Type B pancreatic cell (in vitro differentiated cells): ENCODE measurements around the gene SLC44A4. TPM values are rescaled to one million over a fixed set of nuclear protein-coding genes. Genes with fewer than 3 reads are reported as not detected.

ENCODE experiments used
- DNase-seq: peaks from one replicate; pipeline ENCODE4 v3.0.0; 2021; ENCODE audit warnings: mixed read lengths; ENCODE audit not compliant: unreplicated experiment; ENCODE audit errors: extremely low spot score
- H3K27ac Mint-ChIP-seq: 2 replicates; pipeline ENCODE4 v1.8.0; 2021; ENCODE audit warnings: mild to moderate bottlenecking, mixed read lengths
- H3K27me3 Mint-ChIP-seq: 2 replicates; pipeline ENCODE4 v1.8.0; 2021; ENCODE audit warnings: mixed read lengths
- H3K36me3 Mint-ChIP-seq: 2 replicates; pipeline ENCODE4 v1.8.0; 2021; ENCODE audit warnings: mixed read lengths
- H3K4me1 Mint-ChIP-seq: one replicate; pipeline ENCODE4 v1.8.0; 2021; ENCODE audit warnings: mixed read lengths; ENCODE audit not compliant: unreplicated experiment
- H3K4me3 Mint-ChIP-seq: 2 replicates; pipeline ENCODE4 v1.8.0; 2021; ENCODE audit warnings: mild to moderate bottlenecking, mixed read lengths
- H3K9me3 Mint-ChIP-seq: 2 replicates; pipeline ENCODE4 v1.8.0; 2021; ENCODE audit warnings: mixed read lengths
- CTCF ChIP-seq: fragments of 200-600 bp; sonication (generic); conservative IDR thresholded peaks from 2 replicates; pipeline ENCODE4 v1.5.0; 2021; ENCODE audit warnings: antibody characterized with exemption, mild to moderate bottlenecking
- total RNA-seq: library from RNA; stranded (reverse); gene quantifications from 2 replicates; pipeline ENCODE4 v1.2.1, GENCODE V29; 2021; ENCODE audit warnings: low replicate concordance

The SLC44A4 gene
- total RNA-seq, 1 donor from 2014 or later = 10.6 TPM

GRCh38 chr6:31886541-31886991 is 7.8 kb upstream of the SLC44A4 start:
- no peak for DNase-seq
- H3K4me3 Mint-ChIP-seq = no peak overlapping the region
- H3K9me3 Mint-ChIP-seq = no peaks in the 10 kb centered on the region
- no peaks in the 10 kb centered on the region for H3K4me1 Mint-ChIP-seq
- peaks cover 21% of the 10 kb centered on the region for H3K36me3 Mint-ChIP-seq
- no peaks in the 10 kb centered on the region for H3K27me3 Mint-ChIP-seq
- H3K27ac Mint-ChIP-seq = no peak overlapping the region
- no peak for TF ChIP-seq CTCF

- Mint-ChIP-seq H3K27me3 (no peaks in the 10 kb centered on the region), H3K36me3 (peaks cover 19% of the 10 kb centered on the region), H3K9me3 (no peaks in the 10 kb centered on the region), H3K4me1 (no peaks in the 10 kb centered on the region), H3K4me3 (no peak overlapping the region), H3K27ac (no peak overlapping the region)
- no peak for DNase-seq
- TF ChIP-seq CTCF = no peak
Observed at GRCh38 chr6:31884528-31885035, 5.8 kb upstream of the SLC44A4 start.

GRCh38 chr6:31883676-31884075 is 4.9 kb upstream of the SLC44A4 start:
- H3K27me3 Mint-ChIP-seq = no peaks in the 10 kb centered on the region
- H3K27ac Mint-ChIP-seq = no peak overlapping the region
- H3K9me3 Mint-ChIP-seq = no peaks in the 10 kb centered on the region
- H3K4me3 Mint-ChIP-seq = no peak overlapping the region
- peaks cover 16% of the 10 kb centered on the region for H3K36me3 Mint-ChIP-seq
- DNase-seq = no peak
- H3K4me1 Mint-ChIP-seq = no peaks in the 10 kb centered on the region
- TF ChIP-seq CTCF = no peak

GRCh38 chr6:31882344-31882743 is 3.5 kb upstream of the SLC44A4 start:
- Mint-ChIP-seq H3K9me3 (no peaks in the 10 kb centered on the region), H3K27me3 (no peaks in the 10 kb centered on the region), H3K27ac (no peak overlapping the region), H3K4me1 (no peaks in the 10 kb centered on the region), H3K4me3 (no peak overlapping the region), H3K36me3 (peaks cover 16% of the 10 kb centered on the region)
- no peak for DNase-seq
- no peak for TF ChIP-seq CTCF

- Mint-ChIP-seq H3K4me3 (no peak overlapping the region), H3K27me3 (no peaks in the 10 kb centered on the region), H3K27ac (no peak overlapping the region), H3K9me3 (no peaks in the 10 kb centered on the region), H3K36me3 (peaks cover 16% of the 10 kb centered on the region), H3K4me1 (no peaks in the 10 kb centered on the region)
- no peak for DNase-seq
- TF ChIP-seq CTCF = no peak
Observed at GRCh38 chr6:31881136-31881859, 2.5 kb upstream of the SLC44A4 start.
